H1 (cell line): ENCODE results near the gene LSM14B. TPM values are rescaled to one million over a fixed set of nuclear protein-coding genes. Genes with fewer than 3 reads are reported as not detected.

Experiments
- BRCA1 ChIP-seq: IDR thresholded peaks from 2 replicates; pipeline ENCODE4 v1.6.1; 2012; ENCODE audit warnings: low read depth, low read length, improper control_type of control experiment
- CEBPB ChIP-seq: IDR thresholded peaks from 2 replicates; pipeline ENCODE4 v1.6.1; 2012; ENCODE audit warnings: low read depth, low read length
- CHD2 ChIP-seq: IDR thresholded peaks from 2 replicates; pipeline ENCODE4 v1.6.1; 2012; ENCODE audit warnings: low read length, improper control_type of control experiment
- GTF2F1 ChIP-seq: IDR thresholded peaks from 2 replicates; pipeline ENCODE4 v1.6.1; 2012; ENCODE audit warnings: low read depth, low read length, improper control_type of control experiment, borderline replicate concordance
- POLR2A ChIP-seq, 2 experiments: IDR thresholded peaks; 1 replicate in 1 of 2; 2 replicates in 1 of 2; pipeline ENCODE4 v1.6.1; 2011; ENCODE audit warnings: low read depth in 2 of 2, low read length in 2 of 2, mild to moderate bottlenecking in 2 of 2; ENCODE audit errors: control extremely low read depth in 1 of 2
- RAD21 ChIP-seq, 2 experiments: IDR thresholded peaks in 1 of 2; conservative IDR thresholded peaks in 1 of 2; 2 replicates each; pipeline ENCODE4 v1.6.1; 2011; ENCODE audit warnings: low read depth in 2 of 2, low read length in 2 of 2, improper control_type of control experiment in 1 of 2, inconsistent platforms in 1 of 2, mild to moderate bottlenecking in 1 of 2, moderate library complexity in 1 of 2
- RFX5 ChIP-seq: IDR thresholded peaks from 2 replicates; pipeline ENCODE4 v1.6.1; 2011; ENCODE audit warnings: low read depth, low read length, improper control_type of control experiment, borderline replicate concordance
- SRF ChIP-seq: IDR thresholded peaks from 2 replicates; pipeline ENCODE4 v1.6.1; 2011; ENCODE audit warnings: mild to moderate bottlenecking, low read depth, low read length, moderate library complexity
- TBP ChIP-seq: IDR thresholded peaks from 2 replicates; pipeline ENCODE4 v1.6.1; 2011; ENCODE audit warnings: low read depth, low read length, improper control_type of control experiment
- ZNF274 ChIP-seq: IDR thresholded peaks from 2 replicates; pipeline ENCODE4 v1.7.0; 2012; ENCODE audit warnings: low read length, borderline replicate concordance; ENCODE audit errors: extremely low read depth
- polyA plus RNA-seq, 7 experiments: library from polyadenylated mRNA; depleted of rRNA in 3 of 7; stranded (reverse) in 5 of 7; unstranded in 2 of 7; fragments of >200 nt in 5 of 7; fragments of 200-250 nt in 2 of 7; gene quantifications; 1 replicate in 5 of 7; 2 replicates in 1 of 7; 4 replicates in 1 of 7; pipeline versions ENCODE4 v1.2.1 to v1.2.3, GENCODE V29; 2011 to 2013; ENCODE audit warnings: missing spikeins in 2 of 7, mixed read lengths in 2 of 7
- total RNA-seq: library from RNA; stranded (reverse); fragmentation: NEBNext Ultra II Directional; extraction: Animal tissue kit (Norgen Biotek cat#: 25700); gene quantifications from 2 replicates; pipeline ENCODE4 v1.2.1, GENCODE V29; 2021
- TF ChIP-seq, protein P1 (sequence below): fragments of 300-600 bp; sonication (generic); IDR thresholded peaks from 2 replicates; pipeline ENCODE4 v1.7.1; 2012; ENCODE audit warnings: low read length, moderate library complexity, mild to moderate bottlenecking, inconsistent platforms; ENCODE audit not compliant: insufficient replicate concordance

The LSM14B gene
- total and polyA plus RNA-seq, 2 of the 8 experiments (the other 6 are each of a cell fraction or from before 2014, with no cell fraction given): 58.3 to 65.6 TPM

DNA sequence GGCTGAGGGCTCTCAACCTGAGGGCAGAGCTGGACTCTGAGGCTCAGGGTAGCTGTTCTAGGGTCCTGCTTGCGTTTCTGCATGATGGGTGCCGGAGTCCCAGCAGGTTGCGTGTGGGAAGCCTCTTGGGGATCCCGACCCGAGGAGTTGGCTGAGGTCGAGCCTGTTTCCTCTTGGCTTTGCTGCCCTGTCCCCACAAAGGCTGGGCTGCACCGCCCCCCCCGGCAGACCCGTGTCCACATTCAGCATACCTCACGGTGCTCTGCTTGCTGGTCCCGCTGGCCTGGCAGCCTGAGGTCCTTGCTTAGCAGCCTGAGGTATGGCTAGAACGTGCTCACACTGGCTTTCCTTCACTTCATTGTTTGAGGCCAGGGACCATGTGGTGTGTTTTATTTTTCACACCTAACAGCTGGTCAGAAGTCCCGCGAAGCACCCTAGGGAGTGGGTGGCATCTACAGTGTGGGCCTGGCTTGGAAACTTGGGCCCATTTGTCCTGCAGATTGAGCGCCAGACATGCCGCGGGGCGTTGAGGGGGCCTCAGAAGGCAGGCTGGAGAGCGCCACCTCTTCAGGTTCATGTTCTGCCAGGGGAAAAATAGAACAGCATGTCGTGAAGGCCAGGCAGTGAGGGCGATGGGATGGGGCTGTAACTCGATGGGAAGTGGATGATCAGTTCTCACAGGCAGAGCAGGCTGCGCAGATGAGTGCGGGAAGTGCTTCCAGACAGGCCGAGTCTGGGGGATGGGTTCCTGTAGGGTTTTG is 9.5 kb downstream of the LSM14B start (continued):
- TF ChIP-seq, protein P1, sequence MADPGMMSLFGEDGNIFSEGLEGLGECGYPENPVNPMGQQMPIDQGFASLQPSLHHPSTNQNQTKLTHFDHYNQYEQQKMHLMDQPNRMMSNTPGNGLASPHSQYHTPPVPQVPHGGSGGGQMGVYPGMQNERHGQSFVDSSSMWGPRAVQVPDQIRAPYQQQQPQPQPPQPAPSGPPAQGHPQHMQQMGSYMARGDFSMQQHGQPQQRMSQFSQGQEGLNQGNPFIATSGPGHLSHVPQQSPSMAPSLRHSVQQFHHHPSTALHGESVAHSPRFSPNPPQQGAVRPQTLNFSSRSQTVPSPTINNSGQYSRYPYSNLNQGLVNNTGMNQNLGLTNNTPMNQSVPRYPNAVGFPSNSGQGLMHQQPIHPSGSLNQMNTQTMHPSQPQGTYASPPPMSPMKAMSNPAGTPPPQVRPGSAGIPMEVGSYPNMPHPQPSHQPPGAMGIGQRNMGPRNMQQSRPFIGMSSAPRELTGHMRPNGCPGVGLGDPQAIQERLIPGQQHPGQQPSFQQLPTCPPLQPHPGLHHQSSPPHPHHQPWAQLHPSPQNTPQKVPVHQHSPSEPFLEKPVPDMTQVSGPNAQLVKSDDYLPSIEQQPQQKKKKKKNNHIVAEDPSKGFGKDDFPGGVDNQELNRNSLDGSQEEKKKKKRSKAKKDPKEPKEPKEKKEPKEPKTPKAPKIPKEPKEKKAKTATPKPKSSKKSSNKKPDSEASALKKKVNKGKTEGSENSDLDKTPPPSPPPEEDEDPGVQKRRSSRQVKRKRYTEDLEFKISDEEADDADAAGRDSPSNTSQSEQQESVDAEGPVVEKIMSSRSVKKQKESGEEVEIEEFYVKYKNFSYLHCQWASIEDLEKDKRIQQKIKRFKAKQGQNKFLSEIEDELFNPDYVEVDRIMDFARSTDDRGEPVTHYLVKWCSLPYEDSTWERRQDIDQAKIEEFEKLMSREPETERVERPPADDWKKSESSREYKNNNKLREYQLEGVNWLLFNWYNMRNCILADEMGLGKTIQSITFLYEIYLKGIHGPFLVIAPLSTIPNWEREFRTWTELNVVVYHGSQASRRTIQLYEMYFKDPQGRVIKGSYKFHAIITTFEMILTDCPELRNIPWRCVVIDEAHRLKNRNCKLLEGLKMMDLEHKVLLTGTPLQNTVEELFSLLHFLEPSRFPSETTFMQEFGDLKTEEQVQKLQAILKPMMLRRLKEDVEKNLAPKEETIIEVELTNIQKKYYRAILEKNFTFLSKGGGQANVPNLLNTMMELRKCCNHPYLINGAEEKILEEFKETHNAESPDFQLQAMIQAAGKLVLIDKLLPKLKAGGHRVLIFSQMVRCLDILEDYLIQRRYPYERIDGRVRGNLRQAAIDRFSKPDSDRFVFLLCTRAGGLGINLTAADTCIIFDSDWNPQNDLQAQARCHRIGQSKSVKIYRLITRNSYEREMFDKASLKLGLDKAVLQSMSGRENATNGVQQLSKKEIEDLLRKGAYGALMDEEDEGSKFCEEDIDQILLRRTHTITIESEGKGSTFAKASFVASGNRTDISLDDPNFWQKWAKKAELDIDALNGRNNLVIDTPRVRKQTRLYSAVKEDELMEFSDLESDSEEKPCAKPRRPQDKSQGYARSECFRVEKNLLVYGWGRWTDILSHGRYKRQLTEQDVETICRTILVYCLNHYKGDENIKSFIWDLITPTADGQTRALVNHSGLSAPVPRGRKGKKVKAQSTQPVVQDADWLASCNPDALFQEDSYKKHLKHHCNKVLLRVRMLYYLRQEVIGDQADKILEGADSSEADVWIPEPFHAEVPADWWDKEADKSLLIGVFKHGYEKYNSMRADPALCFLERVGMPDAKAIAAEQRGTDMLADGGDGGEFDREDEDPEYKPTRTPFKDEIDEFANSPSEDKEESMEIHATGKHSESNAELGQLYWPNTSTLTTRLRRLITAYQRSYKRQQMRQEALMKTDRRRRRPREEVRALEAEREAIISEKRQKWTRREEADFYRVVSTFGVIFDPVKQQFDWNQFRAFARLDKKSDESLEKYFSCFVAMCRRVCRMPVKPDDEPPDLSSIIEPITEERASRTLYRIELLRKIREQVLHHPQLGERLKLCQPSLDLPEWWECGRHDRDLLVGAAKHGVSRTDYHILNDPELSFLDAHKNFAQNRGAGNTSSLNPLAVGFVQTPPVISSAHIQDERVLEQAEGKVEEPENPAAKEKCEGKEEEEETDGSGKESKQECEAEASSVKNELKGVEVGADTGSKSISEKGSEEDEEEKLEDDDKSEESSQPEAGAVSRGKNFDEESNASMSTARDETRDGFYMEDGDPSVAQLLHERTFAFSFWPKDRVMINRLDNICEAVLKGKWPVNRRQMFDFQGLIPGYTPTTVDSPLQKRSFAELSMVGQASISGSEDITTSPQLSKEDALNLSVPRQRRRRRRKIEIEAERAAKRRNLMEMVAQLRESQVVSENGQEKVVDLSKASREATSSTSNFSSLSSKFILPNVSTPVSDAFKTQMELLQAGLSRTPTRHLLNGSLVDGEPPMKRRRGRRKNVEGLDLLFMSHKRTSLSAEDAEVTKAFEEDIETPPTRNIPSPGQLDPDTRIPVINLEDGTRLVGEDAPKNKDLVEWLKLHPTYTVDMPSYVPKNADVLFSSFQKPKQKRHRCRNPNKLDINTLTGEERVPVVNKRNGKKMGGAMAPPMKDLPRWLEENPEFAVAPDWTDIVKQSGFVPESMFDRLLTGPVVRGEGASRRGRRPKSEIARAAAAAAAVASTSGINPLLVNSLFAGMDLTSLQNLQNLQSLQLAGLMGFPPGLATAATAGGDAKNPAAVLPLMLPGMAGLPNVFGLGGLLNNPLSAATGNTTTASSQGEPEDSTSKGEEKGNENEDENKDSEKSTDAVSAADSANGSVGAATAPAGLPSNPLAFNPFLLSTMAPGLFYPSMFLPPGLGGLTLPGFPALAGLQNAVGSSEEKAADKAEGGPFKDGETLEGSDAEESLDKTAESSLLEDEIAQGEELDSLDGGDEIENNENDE: no peak
- TF ChIP-seq RFX5 (no peak), RAD21 (IDR thresholded peaks at IDR 0.05 in 1 of 2, conservative IDR thresholded peaks at IDR 0.05 in 1 of 2; ENCODE audit: low read depth in 2 of 2, low read length in 2 of 2) (no peak), CHD2 (no peak), TBP (no peak), CEBPB (no peak), ZNF274 (no peak), SRF (no peak), GTF2F1 (no peak), POLR2A (IDR thresholded peaks at IDR 0.05; ENCODE audit: control extremely low read depth in 1 of 2, low read depth in 2 of 2, low read length in 2 of 2) (no peak), BRCA1 (no peak)
